Activated T-cell treated with anti-CD3 and anti-CD28 coated beads for 24 hours (primary cell): ENCODE measurements around the gene REV1.

Experiments used
- DNase-seq: peaks from one replicate; pipeline ENCODE4 v3.0.0-alpha.2; 2020; ENCODE audit warnings: low read depth

REV1 gene

DNA sequence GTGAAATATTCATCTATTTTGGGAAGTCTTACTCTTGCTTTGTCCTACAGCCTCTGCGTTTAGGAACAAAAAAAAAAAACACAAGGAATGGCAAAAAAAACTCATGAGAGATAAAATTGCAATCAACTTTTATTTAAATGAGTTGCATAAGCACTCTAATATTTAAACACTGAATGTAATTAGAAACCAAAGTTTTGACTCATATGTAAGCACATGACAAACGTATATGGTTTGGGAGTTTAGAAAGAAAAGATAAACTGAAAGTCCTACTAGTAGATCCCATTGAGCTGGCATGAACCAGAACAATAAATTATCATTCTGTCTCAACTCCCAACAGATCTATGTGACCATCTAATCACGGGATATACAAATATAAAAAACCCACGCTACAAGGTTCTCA, 44.8 kb downstream of the REV1 start:
- no peak for DNase-seq

- no peak for DNase-seq
Observed at GRCh38 chr2:99444222-99444621, 45.6 kb downstream of the REV1 start.

DNA sequence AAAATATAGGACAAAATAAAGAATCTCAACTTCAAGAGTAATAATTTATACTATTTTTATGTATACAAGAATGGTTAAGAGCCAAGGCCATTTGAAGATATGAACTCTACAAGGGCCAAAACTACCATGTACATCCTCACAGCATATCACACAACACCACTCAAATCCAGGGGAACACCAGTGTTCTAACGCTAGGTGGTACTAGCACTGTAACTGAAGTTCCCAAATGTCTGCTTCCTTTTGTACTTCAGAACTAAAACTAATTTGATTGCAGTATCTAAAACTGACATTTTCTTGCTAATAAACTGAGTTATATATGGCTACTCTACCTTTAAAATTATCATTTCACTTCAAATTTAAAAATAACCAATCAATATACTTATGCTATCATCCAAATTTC, 47.0 kb downstream of the REV1 start:
- DNase-seq, result no peak

DNA sequence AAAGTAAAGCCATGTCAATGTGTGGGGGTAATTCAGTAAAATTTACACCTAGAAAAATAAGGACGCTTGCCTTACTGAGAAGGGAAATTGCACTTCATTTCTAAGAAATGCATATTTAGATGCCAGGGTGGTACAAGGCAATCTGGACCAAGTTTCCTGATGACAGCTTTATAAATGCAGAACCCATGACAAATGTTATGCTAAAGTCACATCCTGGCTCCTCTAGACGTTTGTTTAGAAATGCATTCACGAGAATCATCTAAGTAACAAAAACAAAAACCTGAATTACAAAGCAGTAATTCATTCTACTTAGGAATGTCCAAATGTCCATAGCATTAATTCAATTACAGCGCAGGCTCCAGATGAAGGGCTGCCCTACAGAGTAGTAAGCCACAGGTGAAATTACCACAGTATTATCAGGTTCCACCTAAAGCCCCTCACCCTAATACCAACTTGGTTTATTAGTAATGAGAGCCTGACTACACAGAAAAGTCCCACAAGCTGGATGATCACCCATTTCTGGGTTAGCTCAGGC, 49.8 kb downstream of the REV1 start:
- DNase-seq, result no peak

GRCh38 chr2:99436874-99437273, 52.9 kb downstream of the REV1 start:
- no peak for DNase-seq

GRCh38 chr2:99433340-99433739, 56.5 kb downstream of the REV1 start:
- no peak for DNase-seq

- DNase-seq, result no peak
Observed at GRCh38 chr2:99431587-99432275, 58.1 kb downstream of the REV1 start.

DNA sequence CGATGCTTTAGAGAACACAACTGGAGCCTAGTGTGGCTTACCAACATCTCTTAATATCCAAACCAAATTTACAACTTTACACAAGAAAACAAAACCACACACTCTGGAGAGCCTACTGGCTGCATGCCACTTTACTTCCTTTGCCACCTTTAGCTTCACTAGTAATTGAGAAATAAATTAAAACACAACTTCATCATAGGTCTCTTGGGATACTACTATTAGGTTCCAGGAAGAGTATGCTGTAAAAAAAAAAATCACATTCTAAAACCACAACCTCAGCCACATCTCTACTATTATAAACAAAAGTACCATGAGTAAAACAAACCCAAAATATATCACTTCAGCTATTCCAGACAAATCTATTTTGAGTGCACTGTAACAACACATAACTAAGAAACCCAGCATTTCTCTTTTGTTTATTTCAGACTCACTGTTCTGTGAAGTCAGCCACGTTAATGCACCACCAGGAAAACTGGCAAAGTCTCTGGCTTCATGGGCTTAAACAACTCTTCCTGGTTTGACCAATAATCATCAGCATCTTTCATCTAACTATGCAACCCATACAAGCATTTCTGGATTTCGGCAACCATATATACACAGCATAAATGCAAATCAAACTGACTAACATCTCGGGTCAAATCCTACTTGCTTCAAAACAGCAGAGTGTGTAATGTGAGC, 59.1 kb downstream of the REV1 start:
- DNase-seq, result no peak

DNA sequence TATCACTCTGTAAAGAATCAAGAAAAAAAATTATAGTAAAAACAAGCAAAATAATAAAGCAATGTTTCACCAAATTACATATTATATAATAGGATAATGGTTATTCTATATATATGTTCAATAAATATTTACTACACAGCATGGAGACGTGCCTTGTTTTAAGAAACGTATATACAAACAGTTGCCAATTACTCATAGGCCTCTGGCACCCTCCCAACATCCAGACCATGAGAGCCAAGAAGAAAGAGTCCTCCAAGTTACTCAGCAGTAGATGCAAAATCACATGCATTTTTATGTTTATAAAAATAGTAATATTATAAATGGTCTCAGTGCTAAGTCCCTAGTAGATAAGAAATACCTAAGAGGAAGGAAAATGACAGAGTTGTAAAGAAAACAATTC, 64.8 kb downstream of the REV1 start:
- no peak for DNase-seq

DNA sequence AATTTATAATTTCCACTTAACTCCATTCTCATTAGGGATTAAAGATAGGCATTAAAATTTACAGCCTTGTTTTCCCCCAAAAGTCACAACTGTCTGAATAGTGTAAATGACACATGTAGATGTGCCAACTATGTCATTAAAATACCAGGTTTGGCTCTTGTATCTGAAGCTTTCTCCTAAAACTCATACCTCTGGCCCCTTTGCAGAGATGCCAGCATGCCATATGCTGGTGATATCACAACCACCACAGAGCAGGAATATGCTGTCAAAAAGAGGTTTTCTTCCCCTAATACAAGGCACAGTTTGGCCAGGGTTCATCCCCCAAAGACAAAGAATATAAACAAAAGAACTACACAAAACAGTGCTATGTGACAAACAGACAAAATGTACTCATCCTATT, 65.4 kb downstream of the REV1 start:
- no peak for DNase-seq

- DNase-seq, result no peak
Observed at GRCh38 chr2:99422599-99422998, 67.2 kb downstream of the REV1 start.

GRCh38 chr2:99421469-99421868, 68.3 kb downstream of the REV1 start:
- no peak for DNase-seq

- no peak for DNase-seq
Observed at GRCh38 chr2:99420751-99421299, 69.0 kb downstream of the REV1 start.

DNA sequence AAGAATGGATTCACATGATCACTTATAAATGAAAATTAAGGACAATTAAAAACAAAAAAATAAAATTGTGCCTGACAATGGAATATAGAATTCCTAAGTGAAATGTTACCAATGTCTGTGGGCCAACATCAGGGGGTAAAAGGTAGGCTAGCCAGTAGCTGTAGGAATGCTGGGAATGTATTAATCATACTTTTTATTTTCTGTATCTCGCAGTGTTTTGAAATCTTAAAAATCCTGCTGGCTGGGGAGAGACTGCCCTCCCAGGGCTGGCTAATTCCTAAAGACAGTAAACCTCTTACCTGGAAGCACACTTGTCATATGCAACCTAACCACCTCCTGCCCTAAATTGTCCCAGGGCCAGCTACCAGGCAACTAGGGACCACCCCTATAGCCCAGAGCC, 69.8 kb downstream of the REV1 start:
- DNase-seq, result no peak

DNA sequence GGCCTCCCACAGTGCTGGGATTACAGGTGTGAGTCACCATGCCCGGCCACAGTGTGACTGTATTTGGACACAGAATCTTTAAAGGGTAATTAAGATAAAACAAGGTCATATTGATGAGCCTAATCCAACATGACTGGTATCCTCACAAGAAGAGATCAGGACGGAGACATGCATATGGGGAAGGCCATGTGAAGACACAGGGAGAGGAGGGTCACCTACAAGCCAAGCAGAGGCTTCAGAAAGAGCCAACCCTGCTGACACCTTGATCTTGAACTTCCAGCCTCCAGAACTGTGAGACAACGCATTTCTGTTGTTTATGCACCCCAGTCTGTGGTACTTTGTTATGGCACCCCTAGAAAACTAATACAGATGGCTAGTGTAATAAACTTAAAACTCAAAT, 72.4 kb downstream of the REV1 start:
- no peak for DNase-seq

DNA sequence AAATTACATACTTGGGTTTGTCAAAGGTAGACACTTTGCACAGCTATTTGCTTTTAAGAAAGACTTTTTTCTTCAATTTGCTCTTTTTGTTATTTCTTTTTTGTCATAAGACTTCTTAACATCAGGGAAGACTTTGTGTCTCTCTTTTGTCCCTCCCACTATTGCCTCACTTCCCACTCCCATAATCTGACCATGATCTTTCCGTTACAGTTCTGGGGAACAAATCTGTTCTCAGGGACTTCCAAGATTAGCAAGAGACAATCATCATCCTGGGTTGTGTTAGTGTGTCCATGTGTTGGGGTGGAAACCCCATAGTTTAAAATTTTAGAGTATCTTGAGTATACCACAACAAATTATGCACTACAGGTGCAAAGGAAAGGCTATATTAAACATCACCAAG, 75.3 kb downstream of the REV1 start:
- DNase-seq, result no peak

DNA sequence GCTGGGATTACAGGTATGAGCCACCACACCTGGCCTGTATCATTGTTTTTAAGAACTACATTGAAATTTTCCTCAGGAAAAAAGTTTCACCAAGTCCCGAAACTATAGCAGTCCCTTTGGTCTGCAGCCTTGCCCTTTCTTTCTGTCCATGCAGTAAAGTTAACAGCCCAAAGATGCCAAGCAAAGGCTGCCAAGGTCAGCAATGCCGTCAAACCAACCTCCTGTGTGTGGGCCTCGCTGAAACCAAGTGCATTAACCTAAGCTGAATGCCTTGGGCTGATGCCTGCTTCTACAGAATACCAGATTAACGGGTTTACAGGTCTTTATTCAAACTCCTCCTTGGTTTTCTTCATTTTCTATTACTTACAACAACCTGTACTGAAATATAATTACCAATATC, 79.5 kb downstream of the REV1 start:
- DNase-seq, result no peak

DNA sequence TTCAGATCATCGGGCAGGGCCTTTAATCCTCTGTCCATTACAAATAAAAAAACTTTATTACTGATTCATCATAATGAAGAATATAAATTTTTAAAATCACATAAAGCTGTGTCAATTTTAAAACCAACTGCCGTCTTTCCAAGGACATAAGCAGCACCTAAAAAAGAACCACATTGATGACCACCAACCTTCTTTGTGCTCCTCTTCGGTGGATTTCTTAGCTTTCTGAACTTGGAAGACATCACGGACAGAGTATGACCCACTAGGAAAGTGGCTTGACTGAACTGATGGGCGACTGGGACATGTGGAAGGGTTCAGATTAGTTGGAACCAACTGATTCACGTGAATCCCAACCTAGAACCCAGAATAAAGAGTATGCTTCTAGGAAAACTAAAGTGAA, 83.7 kb downstream of the REV1 start:
- no peak for DNase-seq

- no peak for DNase-seq
Observed at GRCh38 chr2:99404797-99405669, 84.8 kb downstream of the REV1 start.

DNA sequence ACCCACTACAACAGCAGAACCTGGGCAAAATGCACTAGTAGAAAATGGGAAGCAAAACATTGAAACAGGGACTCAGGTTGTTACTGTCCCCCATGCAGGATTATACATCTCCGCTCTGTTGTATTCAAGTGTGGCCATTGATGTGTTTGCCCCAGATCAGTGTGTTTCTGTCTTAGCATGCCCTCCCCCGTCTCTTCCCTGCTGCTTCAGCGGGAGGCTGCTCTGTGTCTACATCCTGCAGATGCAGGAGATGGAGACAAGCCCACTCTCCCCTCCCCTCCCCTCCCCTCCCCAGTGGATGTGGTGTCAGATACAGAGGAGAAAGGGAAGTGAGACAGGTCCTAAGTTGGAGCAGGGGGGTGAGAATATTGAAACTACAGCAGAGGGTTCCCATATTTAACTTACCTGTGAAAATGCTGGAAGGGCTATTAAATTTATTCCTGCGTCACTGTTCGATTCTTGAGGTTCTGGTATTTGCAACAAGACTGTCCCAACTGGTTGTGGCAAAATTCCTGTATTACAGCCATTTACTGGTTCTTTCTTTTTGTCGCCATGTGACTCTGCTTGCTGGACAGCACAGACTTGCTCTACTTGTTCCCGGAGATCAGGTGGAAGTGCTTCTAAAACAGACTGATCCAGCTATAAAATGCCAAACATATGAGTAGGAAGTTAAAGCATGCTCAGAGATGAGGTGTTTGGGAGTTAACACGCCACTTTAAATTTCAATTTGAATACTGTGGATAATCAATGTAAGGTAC, 85.6 kb downstream of the REV1 start:
- DNase-seq, result no peak

GRCh38 chr2:99403524-99403923, 86.3 kb downstream of the REV1 start:
- no peak for DNase-seq

DNA sequence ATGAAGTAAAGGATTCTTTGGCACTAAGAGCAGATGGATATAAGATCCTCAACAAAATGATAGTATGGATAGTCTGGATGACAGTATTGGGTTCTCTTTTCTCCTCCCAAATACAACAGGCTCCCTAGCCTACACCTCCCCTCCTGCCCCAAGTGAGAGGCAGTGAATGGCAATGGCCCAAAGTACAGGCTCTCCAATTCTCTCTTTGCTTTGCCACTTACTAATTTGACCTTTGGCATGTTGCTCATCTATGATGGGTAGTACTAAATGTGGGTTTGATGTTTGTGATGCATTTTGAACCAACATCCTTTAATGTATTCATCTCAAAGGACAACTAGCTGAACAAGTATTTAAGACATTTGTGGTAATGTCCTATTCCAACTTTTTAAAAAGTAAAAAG, 86.7 kb downstream of the REV1 start:
- DNase-seq, result no peak
